ENCODE data around the gene TNFSF4.

DNA sequence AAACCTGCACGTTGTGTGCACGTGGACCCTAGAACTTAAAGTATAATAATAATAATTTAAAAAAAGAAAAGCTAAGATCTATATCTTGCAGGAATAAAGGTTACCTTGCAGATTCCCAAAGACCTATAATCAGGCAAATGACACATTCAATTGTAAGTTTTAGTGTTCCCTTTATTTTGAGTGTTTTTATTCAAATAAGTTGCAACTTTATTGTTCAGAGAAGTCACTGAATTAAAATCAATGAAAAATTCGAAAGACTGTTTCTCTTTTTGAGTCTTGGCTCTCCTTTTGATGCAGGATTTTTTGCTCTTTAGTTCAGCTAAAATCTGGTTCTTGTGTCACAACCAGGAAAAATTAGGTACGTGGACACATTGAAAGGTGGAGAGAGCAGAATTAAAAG is 27.8 kb upstream of the TNFSF4 start:
- TF ChIP-seq, protein P1, sequence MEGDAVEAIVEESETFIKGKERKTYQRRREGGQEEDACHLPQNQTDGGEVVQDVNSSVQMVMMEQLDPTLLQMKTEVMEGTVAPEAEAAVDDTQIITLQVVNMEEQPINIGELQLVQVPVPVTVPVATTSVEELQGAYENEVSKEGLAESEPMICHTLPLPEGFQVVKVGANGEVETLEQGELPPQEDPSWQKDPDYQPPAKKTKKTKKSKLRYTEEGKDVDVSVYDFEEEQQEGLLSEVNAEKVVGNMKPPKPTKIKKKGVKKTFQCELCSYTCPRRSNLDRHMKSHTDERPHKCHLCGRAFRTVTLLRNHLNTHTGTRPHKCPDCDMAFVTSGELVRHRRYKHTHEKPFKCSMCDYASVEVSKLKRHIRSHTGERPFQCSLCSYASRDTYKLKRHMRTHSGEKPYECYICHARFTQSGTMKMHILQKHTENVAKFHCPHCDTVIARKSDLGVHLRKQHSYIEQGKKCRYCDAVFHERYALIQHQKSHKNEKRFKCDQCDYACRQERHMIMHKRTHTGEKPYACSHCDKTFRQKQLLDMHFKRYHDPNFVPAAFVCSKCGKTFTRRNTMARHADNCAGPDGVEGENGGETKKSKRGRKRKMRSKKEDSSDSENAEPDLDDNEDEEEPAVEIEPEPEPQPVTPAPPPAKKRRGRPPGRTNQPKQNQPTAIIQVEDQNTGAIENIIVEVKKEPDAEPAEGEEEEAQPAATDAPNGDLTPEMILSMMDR (IDR thresholded peaks at IDR 0.05; ENCODE audit: low read depth, low read length), result no peak
- TF ChIP-seq EZH2phosphoT487 (IDR thresholded peaks at IDR 0.05; ENCODE audit: low read depth), result no peak

Data from OCI-LY3 (cell line).